ENCODE results near the gene RNPEP. TPM values are rescaled to one million over a fixed set of nuclear protein-coding genes. Genes with fewer than 3 reads are reported as not detected.

RNPEP gene
- total RNA-seq, 1 donor from 2014 or later, result 42.4 TPM

GRCh38 chr1:201947697-201948008 lies 34.8 kb upstream of the RNPEP start:
- Mint-ChIP-seq H3K4me1 (ENCODE audit: low read depth, unreplicated experiment) (peaks cover 40% of the 10 kb centered on the region), H3K27me3 (ENCODE audit: unreplicated experiment) (peaks cover 9% of the 10 kb centered on the region), H3K9me3 (ENCODE audit: unreplicated experiment) (peaks cover 10% of the 10 kb centered on the region), H3K4me3 (ENCODE audit: unreplicated experiment) (peak overlapping the region; percentile 87), H3K36me3 (ENCODE audit: unreplicated experiment) (no peaks in the 10 kb centered on the region), H3K27ac (ENCODE audit: unreplicated experiment) (no peak overlapping the region)
- no peak for TF ChIP-seq CTCF (IDR thresholded peaks at IDR 0.05; ENCODE audit: partially characterized antibody, unreplicated experiment)
- no peak for DNase-seq

GRCh38 chr1:201949491-201949890 lies 33.0 kb upstream of the RNPEP start:
- Mint-ChIP-seq H3K27me3 (ENCODE audit: unreplicated experiment) (peaks cover 9% of the 10 kb centered on the region), H3K4me1 (ENCODE audit: low read depth, unreplicated experiment) (peaks cover 40% of the 10 kb centered on the region), H3K9me3 (ENCODE audit: unreplicated experiment) (peaks cover 10% of the 10 kb centered on the region), H3K4me3 (ENCODE audit: unreplicated experiment) (no peak overlapping the region), H3K36me3 (ENCODE audit: unreplicated experiment) (no peaks in the 10 kb centered on the region), H3K27ac (ENCODE audit: unreplicated experiment) (peak overlapping the region; percentile 35)
- DNase-seq, result no peak
- no peak for TF ChIP-seq CTCF (IDR thresholded peaks at IDR 0.05; ENCODE audit: partially characterized antibody, unreplicated experiment)

- DNase-seq, result no peak
- peak overlapping the region; percentile 99 for H3K4me3 Mint-ChIP-seq (ENCODE audit: unreplicated experiment)
- H3K36me3 Mint-ChIP-seq (ENCODE audit: unreplicated experiment), result no peaks in the 10 kb centered on the region
- H3K4me1 Mint-ChIP-seq (ENCODE audit: low read depth, unreplicated experiment), result peaks cover 16% of the 10 kb centered on the region
- TF ChIP-seq CTCF (IDR thresholded peaks at IDR 0.05; ENCODE audit: partially characterized antibody, unreplicated experiment), result no peak
- H3K27me3 Mint-ChIP-seq (ENCODE audit: unreplicated experiment), result peaks cover 2% of the 10 kb centered on the region
- peak overlapping the region; percentile 97 for H3K27ac Mint-ChIP-seq (ENCODE audit: unreplicated experiment)
- H3K9me3 Mint-ChIP-seq (ENCODE audit: unreplicated experiment), result peaks cover 8% of the 10 kb centered on the region
These were observed 28.0 kb upstream of the RNPEP start for GRCh38 chr1:201954263-201955008.

- Mint-ChIP-seq H3K4me3 (ENCODE audit: unreplicated experiment) (peak within 1 kb of the TSS; percentile 99), H3K36me3 (ENCODE audit: unreplicated experiment) (no peaks in the 10 kb centered on the region), H3K4me1 (ENCODE audit: low read depth, unreplicated experiment) (peaks cover 9% of the 10 kb centered on the region), H3K27ac (ENCODE audit: unreplicated experiment) (peak within 1 kb of the TSS; percentile 97), H3K27me3 (ENCODE audit: unreplicated experiment) (no peaks in the 10 kb centered on the region), H3K9me3 (ENCODE audit: unreplicated experiment) (peaks cover 8% of the 10 kb centered on the region)
- TF ChIP-seq CTCF (IDR thresholded peaks at IDR 0.05; ENCODE audit: partially characterized antibody, unreplicated experiment), result no peak
- peak; percentile 95 for DNase-seq
These were observed 27.3 kb upstream of the RNPEP start, which contains the start of gene TIMM17A for GRCh38 chr1:201955009-201955728. TSS of gene TIMM17A (plus strand) at chr1:201955503. CDS start at chr1:201955527, 24 bp downstream.

- no peak for DNase-seq
- no peak for TF ChIP-seq CTCF (IDR thresholded peaks at IDR 0.05; ENCODE audit: partially characterized antibody, unreplicated experiment)
- Mint-ChIP-seq H3K27ac (ENCODE audit: unreplicated experiment) (peak overlapping the region; percentile 97), H3K9me3 (ENCODE audit: unreplicated experiment) (peaks cover 8% of the 10 kb centered on the region), H3K4me1 (ENCODE audit: low read depth, unreplicated experiment) (peaks cover 5% of the 10 kb centered on the region), H3K27me3 (ENCODE audit: unreplicated experiment) (no peaks in the 10 kb centered on the region), H3K36me3 (ENCODE audit: unreplicated experiment) (no peaks in the 10 kb centered on the region), H3K4me3 (ENCODE audit: unreplicated experiment) (peak overlapping the region; percentile 99)
These were observed 26.7 kb upstream of the RNPEP start for GRCh38 chr1:201955729-201956143.
